A549 (cell line): ENCODE data around the gene SPTSSA. TPM values are rescaled to one million over a fixed set of nuclear protein-coding genes. Genes with fewer than 3 reads are reported as not detected.
"Not testable (repeated sequence)": the region's sequence is repeated elsewhere in the genome, so short reads cannot be mapped to it uniquely, and the experiment has no call there.

Experiments
- ATAC-seq, 2 experiments: fragments of 200-7000 bp in 1 of 2; fragments of >200 bp in 1 of 2; cut with Nextera tagmentation in 1 of 2; cut with Tn5 transposase in 1 of 2; 3 replicates each; pipeline versions ENCODE4 v1.8.0 to v1.9.1; 2018 to 2020; ENCODE audit warnings: mild to moderate bottlenecking in 1 of 2, moderate library complexity in 1 of 2
- CTCF ChIA-PET: fragments of 300-600 bp; sonication (Branson Sonifier 250); formaldehyde crosslinking; extraction: SDS; loops from one replicate; lab custom pipeline; 2021; ENCODE audit warnings: antibody characterized with exemption, inconsistent platforms; lab: Yijun Ruan, JAX
- POLR2A ChIA-PET: fragments of 350-600 bp; formaldehyde crosslinking; extraction: SDS; loops from one replicate; lab custom pipeline; 2021; ENCODE audit warnings: antibody characterized with exemption, inconsistent platforms; lab: Yijun Ruan, JAX
- DNase-seq, 2 experiments: peaks; one replicate each; pipeline versions ENCODE4 v3.0.0 to v3.0.0-alpha.2; 2011 to 2016; ENCODE audit warnings: low read depth in 1 of 2, low spot score in 1 of 2
- FAIRE-seq: peaks from 2 replicates; lab custom pipeline; 2011; peaks lifted over from hg19 to GRCh38; lab: Jason Lieb, UNC
- H3K27ac ChIP-seq, 2 experiments: fragments of >200 bp; sonication (Bioruptor Twin); formaldehyde crosslinking; 3 replicates each; pipeline ENCODE4 v1.5.1; 2016 to 2017
- H3K4me1 ChIP-seq: fragments of >200 bp; sonication (Bioruptor Twin); formaldehyde crosslinking; 3 replicates; pipeline ENCODE4 v1.6.1; 2016
- H3K4me2 ChIP-seq: fragments of >200 bp; sonication (Bioruptor Twin); formaldehyde crosslinking; 3 replicates; pipeline ENCODE4 v1.6.1; 2016
- H3K4me3 ChIP-seq: fragments of >200 bp; sonication (Bioruptor Twin); formaldehyde crosslinking; 3 replicates; pipeline ENCODE4 v1.5.1; 2016
- H3K9me3 ChIP-seq: fragments of >200 bp; sonication (Bioruptor Twin); formaldehyde crosslinking; 3 replicates; pipeline ENCODE4 v1.6.1; 2016
- CBX2 ChIP-seq: fragments of 200-600 bp; sonication (generic); IDR thresholded peaks from 2 replicates; pipeline ENCODE4 v1.6.1; 2016; ENCODE audit warnings: low read depth, mild to moderate bottlenecking, borderline replicate concordance
- CBX8 ChIP-seq: fragments of 200-600 bp; sonication (generic); IDR thresholded peaks from 2 replicates; pipeline ENCODE4 v1.6.1; 2016
- CEBPB ChIP-seq, 2 experiments: fragments of >200 bp in 1 of 2; sonication (Bioruptor Twin) in 1 of 2; formaldehyde crosslinking in 1 of 2; IDR thresholded peaks; 2 replicates each; pipeline ENCODE4 v1.6.1; 2012 to 2016
- CHD2 ChIP-seq: fragments of 150-350 bp; IDR thresholded peaks from 2 replicates; pipeline ENCODE4 v1.6.1; 2014; ENCODE audit warnings: low read length; ENCODE audit not compliant: partially characterized antibody
- CHD4 ChIP-seq: fragments of 200-600 bp; sonication (generic); IDR thresholded peaks from 2 replicates; pipeline ENCODE4 v1.6.1; 2016; ENCODE audit warnings: antibody characterized with exemption, mild to moderate bottlenecking, borderline replicate concordance
- EHF ChIP-seq: fragments of 250-450 bp; sonication (Bioruptor Pico); IDR thresholded peaks from 2 replicates; pipeline ENCODE4 v1.5.0; 2020; ENCODE audit warnings: mild to moderate bottlenecking
- HEYL ChIP-seq: fragments of 250-450 bp; sonication (Bioruptor Pico); IDR thresholded peaks from 2 replicates; pipeline ENCODE4 v1.8.0; 2021; ENCODE audit warnings: mild to moderate bottlenecking, moderate library complexity
- HOXB13 ChIP-seq: fragments of 250-450 bp; sonication (Bioruptor Pico); IDR thresholded peaks from 2 replicates; pipeline ENCODE4 v1.5.0; 2020; ENCODE audit warnings: low read depth, mild to moderate bottlenecking, moderate library complexity
- HOXB5 ChIP-seq: fragments of 250-450 bp; sonication (Bioruptor Pico); IDR thresholded peaks from 2 replicates; pipeline ENCODE4 v1.5.0; 2020; ENCODE audit warnings: mild to moderate bottlenecking, moderate library complexity
- KDM5A ChIP-seq: fragments of 200-600 bp; sonication (generic); IDR thresholded peaks from 2 replicates; pipeline ENCODE4 v1.6.1; 2016; ENCODE audit warnings: antibody characterized with exemption, mild to moderate bottlenecking
- MAFK ChIP-seq: fragments of 450-650 bp; IDR thresholded peaks from 2 replicates; pipeline ENCODE4 v1.6.1; 2014; ENCODE audit not compliant: partially characterized antibody
- NFE2L2 ChIP-seq: fragments of 150-350 bp; conservative IDR thresholded peaks from 2 replicates; pipeline ENCODE4 v1.6.1; 2014; ENCODE audit warnings: low read length
- PHF8 ChIP-seq: fragments of 200-600 bp; sonication (generic); IDR thresholded peaks from 2 replicates; pipeline ENCODE4 v1.6.1; 2016; ENCODE audit warnings: low read depth, mild to moderate bottlenecking, antibody characterized with exemption, moderate library complexity, borderline replicate concordance
- RARB ChIP-seq: fragments of 250-450 bp; sonication (Bioruptor Pico); IDR thresholded peaks from 2 replicates; pipeline ENCODE4 v1.8.0; 2021; ENCODE audit warnings: mild to moderate bottlenecking, moderate library complexity
- SMC3 ChIP-seq: fragments of >200 bp; sonication (Bioruptor Twin); formaldehyde crosslinking; IDR thresholded peaks from 3 replicates; pipeline ENCODE4 v1.6.1; 2018; ENCODE audit warnings: inconsistent platforms
- SREBF2 ChIP-seq: fragments of 450-650 bp; IDR thresholded peaks from 2 replicates; pipeline ENCODE4 v1.6.1; 2014; ENCODE audit warnings: mild to moderate bottlenecking, moderate library complexity
- ZC3H11A ChIP-seq: fragments of 450-650 bp; IDR thresholded peaks from 2 replicates; pipeline ENCODE4 v1.6.1; 2014; ENCODE audit warnings: antibody characterized with exemption, mild to moderate bottlenecking
- WGBS: methylation state at CpG from one replicate; pipeline ENCODE4 v1.1.6; 2017; ENCODE audit errors: missing lambda C conversion rate; 5-methylcytosine and 5-hydroxymethylcytosine counted together
- polyA plus RNA-seq, 4 experiments: library from polyadenylated mRNA; depleted of rRNA in 3 of 4; stranded (reverse); fragments of >200 nt; fragmentation: RNase III in 1 of 4; extraction: RNeasy Plus Mini Kit Qiagen cat#74134 plus additional on column Dnase treatment in 1 of 4; gene quantifications; 2 replicates in 3 of 4; 3 replicates in 1 of 4; pipeline ENCODE4 v1.2.3, GENCODE V29; 2011 to 2017
- TF ChIP-seq, protein P1 (sequence below): IDR thresholded peaks from 2 replicates; pipeline ENCODE4 v1.6.1; 2012; ENCODE audit warnings: low read depth, borderline replicate concordance
- TF ChIP-seq, protein P2 (sequence below): fragments of >200 bp; sonication (Bioruptor Twin); formaldehyde crosslinking; IDR thresholded peaks from 3 replicates; pipeline ENCODE4 v1.5.1; 2016
- TF ChIP-seq, protein P3 (sequence below): fragments of >200 bp; sonication (Bioruptor Twin); formaldehyde crosslinking; IDR thresholded peaks from 3 replicates; pipeline ENCODE4 v1.6.1; 2016

The SPTSSA gene
- polyA plus RNA-seq, 2 of the 4 experiments (the other 2 are of a cell fraction): 68.0 to 105 TPM

DNA sequence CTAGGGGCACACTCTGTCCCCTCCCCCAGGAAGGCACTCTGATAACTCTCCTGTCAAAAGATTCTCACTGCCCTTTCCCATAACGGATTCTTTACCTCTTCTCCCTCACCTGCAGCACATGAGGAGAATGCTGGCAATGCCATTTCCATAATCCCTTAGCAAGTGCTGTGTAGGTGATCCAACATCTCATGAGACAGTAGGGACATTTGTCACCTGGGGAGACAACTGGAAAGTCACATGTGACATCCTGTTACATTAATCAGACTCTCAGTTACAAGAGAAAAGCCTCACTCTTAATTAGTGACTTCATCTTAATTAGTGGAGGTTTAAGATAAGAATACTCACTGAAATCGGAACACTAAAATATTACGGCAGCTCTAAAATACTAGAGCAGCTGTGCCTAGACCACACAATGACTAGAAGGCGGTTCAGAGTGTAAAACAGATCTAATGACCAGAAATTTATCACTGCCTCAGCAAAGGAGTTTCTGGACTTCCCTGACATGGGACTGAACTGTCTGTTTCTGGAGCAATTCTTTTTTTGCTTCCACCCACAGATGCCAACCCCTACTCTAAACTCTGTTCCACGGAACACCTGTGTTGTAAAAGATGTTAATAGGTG, 75.1 kb downstream of the SPTSSA start:
- DNase-seq (no peak), FAIRE-seq (no peak), ATAC-seq (no peak)
- H3K27ac ChIP-seq: peak overlapping the region in 1 of 2 experiments; percentile 19; a peak in 3 of 6 replicates
- 84% methylated on average over 5 of the region's 5 CpGs for WGBS
- no peaks in the 10 kb centered on the region for H3K9me3 ChIP-seq
- H3K4me3 ChIP-seq: no peak overlapping the region
- TF ChIP-seq HOXB5 (CRISPR knock-in tag) (no peak), MAFK (no peak), CHD4 (no peak), CBX2 (no peak), HOXB13 (CRISPR knock-in tag) (no peak), CBX8 (no peak), PHF8 (no peak), HEYL (CRISPR knock-in tag) (no peak), SREBF2 (no peak), CEBPB (IDR thresholded peaks at IDR 0.05) (no peak), EHF (CRISPR knock-in tag) (no peak), NFE2L2 (no peak), KDM5A (no peak)
- TF ChIP-seq, protein P1, sequence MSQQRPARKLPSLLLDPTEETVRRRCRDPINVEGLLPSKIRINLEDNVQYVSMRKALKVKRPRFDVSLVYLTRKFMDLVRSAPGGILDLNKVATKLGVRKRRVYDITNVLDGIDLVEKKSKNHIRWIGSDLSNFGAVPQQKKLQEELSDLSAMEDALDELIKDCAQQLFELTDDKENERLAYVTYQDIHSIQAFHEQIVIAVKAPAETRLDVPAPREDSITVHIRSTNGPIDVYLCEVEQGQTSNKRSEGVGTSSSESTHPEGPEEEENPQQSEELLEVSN: no peak
- TF ChIP-seq, protein P2, sequence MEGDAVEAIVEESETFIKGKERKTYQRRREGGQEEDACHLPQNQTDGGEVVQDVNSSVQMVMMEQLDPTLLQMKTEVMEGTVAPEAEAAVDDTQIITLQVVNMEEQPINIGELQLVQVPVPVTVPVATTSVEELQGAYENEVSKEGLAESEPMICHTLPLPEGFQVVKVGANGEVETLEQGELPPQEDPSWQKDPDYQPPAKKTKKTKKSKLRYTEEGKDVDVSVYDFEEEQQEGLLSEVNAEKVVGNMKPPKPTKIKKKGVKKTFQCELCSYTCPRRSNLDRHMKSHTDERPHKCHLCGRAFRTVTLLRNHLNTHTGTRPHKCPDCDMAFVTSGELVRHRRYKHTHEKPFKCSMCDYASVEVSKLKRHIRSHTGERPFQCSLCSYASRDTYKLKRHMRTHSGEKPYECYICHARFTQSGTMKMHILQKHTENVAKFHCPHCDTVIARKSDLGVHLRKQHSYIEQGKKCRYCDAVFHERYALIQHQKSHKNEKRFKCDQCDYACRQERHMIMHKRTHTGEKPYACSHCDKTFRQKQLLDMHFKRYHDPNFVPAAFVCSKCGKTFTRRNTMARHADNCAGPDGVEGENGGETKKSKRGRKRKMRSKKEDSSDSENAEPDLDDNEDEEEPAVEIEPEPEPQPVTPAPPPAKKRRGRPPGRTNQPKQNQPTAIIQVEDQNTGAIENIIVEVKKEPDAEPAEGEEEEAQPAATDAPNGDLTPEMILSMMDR: no peak
- ChIA-PET POLR2A (no interaction called here), CTCF (interaction anchor here (1.3 kb wide), 1 partner anchor 9 kb away, joined by 4 read pairs; no protein-coding TSS in a partner anchor)
- no peak overlapping the region for H3K4me2 ChIP-seq
- H3K4me1 ChIP-seq: peaks cover 28% of the 10 kb centered on the region

DNA sequence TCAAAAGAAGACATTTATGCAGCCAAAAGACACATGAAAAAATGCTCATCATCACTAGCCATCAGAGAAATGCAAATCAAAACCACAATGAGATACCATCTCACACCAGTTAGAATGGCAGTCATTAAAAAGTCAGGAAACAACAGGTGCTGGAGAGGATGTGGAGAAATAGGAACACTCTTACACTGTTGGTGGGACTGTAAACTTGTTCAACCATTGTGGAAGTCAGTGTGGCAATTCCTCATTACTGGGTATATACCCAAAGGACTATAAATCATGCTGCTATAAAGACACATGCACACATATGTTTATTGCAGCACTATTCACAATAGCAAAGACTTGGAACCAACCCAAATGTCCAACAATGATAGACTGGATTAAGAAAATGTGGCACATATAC, 76.2 kb downstream of the SPTSSA start:
- ATAC-seq, H3K4me2 ChIP-seq, FAIRE-seq, H3K9me3 ChIP-seq, DNase-seq, CTCF ChIA-PET, H3K27ac ChIP-seq, H3K4me3 ChIP-seq, POLR2A ChIA-PET: not testable (repeated sequence)
- peaks cover 28% of the 10 kb centered on the region for H3K4me1 ChIP-seq

DNA sequence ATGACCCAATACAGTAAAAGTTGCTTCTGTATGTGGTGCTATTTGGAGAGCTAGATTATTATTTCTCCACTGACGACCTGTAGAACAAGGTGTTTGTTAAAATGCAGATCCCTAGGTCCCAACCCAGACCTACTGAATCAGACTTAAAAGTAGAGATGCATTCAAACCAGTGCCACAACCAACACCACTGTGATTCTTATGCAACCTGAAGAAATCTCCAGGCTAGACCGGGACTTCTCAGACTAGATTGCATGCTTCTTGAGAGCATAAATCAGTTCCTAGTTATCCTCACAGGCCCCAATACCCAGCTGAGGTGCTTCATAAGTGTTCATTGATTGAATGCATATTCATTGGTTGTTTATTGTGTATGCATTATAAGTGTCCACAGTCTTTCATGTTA, 78.2 kb downstream of the SPTSSA start:
- 24% methylated on average over 2 of the region's 2 CpGs for WGBS
- TF ChIP-seq, protein P3, sequence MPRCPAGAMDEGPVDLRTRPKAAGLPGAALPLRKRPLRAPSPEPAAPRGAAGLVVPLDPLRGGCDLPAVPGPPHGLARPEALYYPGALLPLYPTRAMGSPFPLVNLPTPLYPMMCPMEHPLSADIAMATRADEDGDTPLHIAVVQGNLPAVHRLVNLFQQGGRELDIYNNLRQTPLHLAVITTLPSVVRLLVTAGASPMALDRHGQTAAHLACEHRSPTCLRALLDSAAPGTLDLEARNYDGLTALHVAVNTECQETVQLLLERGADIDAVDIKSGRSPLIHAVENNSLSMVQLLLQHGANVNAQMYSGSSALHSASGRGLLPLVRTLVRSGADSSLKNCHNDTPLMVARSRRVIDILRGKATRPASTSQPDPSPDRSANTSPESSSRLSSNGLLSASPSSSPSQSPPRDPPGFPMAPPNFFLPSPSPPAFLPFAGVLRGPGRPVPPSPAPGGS: no peak
- TF ChIP-seq, protein P2: no peak
- no peak for TF ChIP-seq SMC3
- no peak for TF ChIP-seq RARB
- no peak for TF ChIP-seq CHD2
- no peak for TF ChIP-seq ZC3H11A
- Histone ChIP-seq H3K4me1 (peaks cover 41% of the 10 kb centered on the region), H3K4me3 (no peak overlapping the region), H3K9me3 (no peaks in the 10 kb centered on the region), H3K27ac (peak overlapping the region in 1 of 2 experiments; percentile 50; a peak in 2 of 6 replicates), H3K4me2 (no peak overlapping the region)
- FAIRE-seq (no peak), DNase-seq (no peak), ATAC-seq (no peak)
- ChIA-PET CTCF (no interaction called here), POLR2A (no interaction called here)
